IMR-90 (cell line): Measurements from ENCODE around the gene ZNF280C. TPM values are rescaled to one million over a fixed set of nuclear protein-coding genes. Genes with fewer than 3 reads are reported as not detected.

Source experiments
- ATAC-seq: fragments of 200-7000 bp; cut with Tn5 transposase; 2 replicates; pipeline ENCODE4 v1.9.1; 2020; ENCODE audit warnings: low read depth, mild to moderate bottlenecking, moderate library complexity
- BruUV-seq: library from RNA; stranded (reverse); fragments of 400-500 nt; replicated peaks from 2 replicates; lab custom pipeline; 2021; lab: Mats Ljungman, UMichigan
- CTCF ChIA-PET: fragments of 300-600 bp; formaldehyde crosslinking; extraction: SDS; loops from one replicate; lab custom pipeline; 2021; ENCODE audit warnings: antibody characterized with exemption; lab: Yijun Ruan, JAX
- POLR2A ChIA-PET: fragments of 300-600 bp; sonication (Branson Sonifier 250); formaldehyde crosslinking; loops from one replicate; lab custom pipeline; 2022; ENCODE audit warnings: antibody characterized with exemption; ENCODE audit not compliant: unreplicated experiment; lab: Charles Lee
- DNase-seq: peaks from one replicate; pipeline ENCODE4 v3.0.0; 2013
- H2AFZ ChIP-seq: replicated peaks from 2 replicates; pipeline ENCODE3; 2013; ENCODE audit warnings: low read length, mild to moderate bottlenecking; ENCODE audit not compliant: poor library complexity
- H2AK5ac ChIP-seq: 2 replicates; pipeline ENCODE4 v1.6.1; 2013; ENCODE audit warnings: low read depth, low read length, inconsistent platforms
- H2AK9ac ChIP-seq: replicated peaks from 2 replicates; pipeline ENCODE3; 2013; ENCODE audit warnings: mild to moderate bottlenecking, low read depth, low read length, moderate library complexity; ENCODE audit not compliant: poor library complexity
- H2BK120ac ChIP-seq: 2 replicates; pipeline ENCODE4 v1.6.1; 2013; ENCODE audit warnings: low read depth, low read length, inconsistent platforms
- H2BK15ac ChIP-seq: 3 replicates; pipeline ENCODE4 v1.6.1; 2013; ENCODE audit warnings: low read depth, low read length, inconsistent platforms
- H2BK20ac ChIP-seq: 2 replicates; pipeline ENCODE4 v1.6.1; 2013; ENCODE audit warnings: low read depth, mild to moderate bottlenecking, inconsistent platforms, low read length, moderate library complexity
- H2BK5ac ChIP-seq: 2 replicates; pipeline ENCODE4 v1.6.1; 2013; ENCODE audit warnings: mild to moderate bottlenecking, low read depth, low read length, inconsistent platforms; ENCODE audit not compliant: poor library complexity, severe bottlenecking
- H3K14ac ChIP-seq: replicated peaks from 2 replicates; pipeline ENCODE4 v1.6.1; 2013; ENCODE audit warnings: low read depth, low read length, inconsistent platforms
- H3K18ac ChIP-seq: 2 replicates; pipeline ENCODE4 v1.6.1; 2013; ENCODE audit warnings: low read depth, low read length, control low read depth
- H3K23ac ChIP-seq: 2 replicates; pipeline ENCODE4 v1.6.1; 2013; ENCODE audit warnings: low read depth, low read length, inconsistent platforms
- H3K27ac ChIP-seq: 2 replicates; pipeline ENCODE4 v1.5.1; 2013; ENCODE audit warnings: mild to moderate bottlenecking, control low read depth, low read length; ENCODE audit not compliant: insufficient read depth
- H3K27me3 ChIP-seq: 2 replicates; pipeline ENCODE4 v1.6.1; 2013; ENCODE audit warnings: low read length; ENCODE audit not compliant: control insufficient read depth, insufficient read depth
- H3K36me3 ChIP-seq: 2 replicates; pipeline ENCODE4 v1.6.1; 2013; ENCODE audit warnings: low read length, mixed read lengths; ENCODE audit not compliant: control insufficient read depth, insufficient read depth
- H3K4ac ChIP-seq: 2 replicates; pipeline ENCODE4 v1.6.1; 2013; ENCODE audit warnings: low read depth, low read length, inconsistent platforms
- H3K4me1 ChIP-seq: 2 replicates; pipeline ENCODE4 v1.6.1; 2013; ENCODE audit warnings: low read length, mixed read lengths; ENCODE audit not compliant: control insufficient read depth, insufficient read depth
- H3K4me2 ChIP-seq: 2 replicates; pipeline ENCODE4 v1.6.1; 2013; ENCODE audit warnings: low read depth, mild to moderate bottlenecking, control low read depth, low read length, moderate library complexity
- H3K4me3 ChIP-seq: 2 replicates; pipeline ENCODE4 v1.5.1; 2013; ENCODE audit warnings: low read depth, mild to moderate bottlenecking, control low read depth, low read length, moderate library complexity; ENCODE audit not compliant: insufficient read depth
- H3K56ac ChIP-seq: 2 replicates; pipeline ENCODE4 v1.6.1; 2013; ENCODE audit warnings: low read length, inconsistent platforms; ENCODE audit not compliant: insufficient read depth; ENCODE audit errors: extremely low read depth
- H3K79me1 ChIP-seq, 2 experiments: 2 replicates each; pipeline ENCODE4 v1.6.1; 2013; ENCODE audit warnings: low read length in 2 of 2, inconsistent platforms in 1 of 2, low read depth in 1 of 2
- H3K9ac ChIP-seq: 2 replicates; pipeline ENCODE4 v1.6.1; 2013; ENCODE audit warnings: low read depth, low read length, control low read depth
- H3K9me1 ChIP-seq: 2 replicates; pipeline ENCODE4 v1.6.1; 2013; ENCODE audit warnings: low read length, inconsistent platforms; ENCODE audit not compliant: insufficient read depth
- H3K9me3 ChIP-seq: 2 replicates; pipeline ENCODE4 v1.6.1; 2013; ENCODE audit warnings: low read length; ENCODE audit not compliant: control insufficient read depth, insufficient read depth
- H4K20me1 ChIP-seq: 2 replicates; pipeline ENCODE4 v1.6.1; 2013; ENCODE audit warnings: low read length, inconsistent platforms; ENCODE audit not compliant: insufficient read depth
- H4K5ac ChIP-seq: 2 replicates; pipeline ENCODE4 v1.6.1; 2013; ENCODE audit warnings: mild to moderate bottlenecking, low read depth, low read length, control low read depth
- H4K8ac ChIP-seq, 2 experiments: 2 replicates each; pipeline ENCODE4 v1.6.1; 2013; ENCODE audit warnings: low read depth in 2 of 2, low read length in 2 of 2, control low read depth in 1 of 2, inconsistent platforms in 1 of 2
- H4K91ac ChIP-seq: 2 replicates; pipeline ENCODE4 v1.6.1; 2013; ENCODE audit warnings: low read depth, low read length, inconsistent platforms; ENCODE audit not compliant: insufficient read depth
- CHD1 ChIP-seq: IDR thresholded peaks from 2 replicates; pipeline ENCODE4 v1.6.1; 2012; ENCODE audit warnings: low read depth, low read length, improper control_type of control experiment
- MAFK ChIP-seq: IDR thresholded peaks from 2 replicates; pipeline ENCODE4 v1.6.1; 2012; ENCODE audit warnings: low read depth, low read length, improper control_type of control experiment
- RCOR1 ChIP-seq: IDR thresholded peaks from 2 replicates; pipeline ENCODE4 v1.6.1; 2012; ENCODE audit warnings: mild to moderate bottlenecking, low read length, improper control_type of control experiment; ENCODE audit not compliant: insufficient replicate concordance
- SMC3 ChIP-seq: fragments of 150-350 bp; IDR thresholded peaks from 2 replicates; pipeline ENCODE4 v1.6.1; 2016; ENCODE audit warnings: low read depth, mild to moderate bottlenecking, antibody characterized with exemption, low read length, moderate library complexity
- USF2 ChIP-seq: fragments of 150-350 bp; IDR thresholded peaks from 2 replicates; pipeline ENCODE4 v1.6.1; 2017; ENCODE audit warnings: mild to moderate bottlenecking, antibody characterized with exemption, low read length, low read depth
- WGBS, 2 experiments: methylation state at CpG; one replicate each; pipeline versions ENCODE4 v1.1.5 to v1.1.7; 2013; ENCODE audit warnings: missing lambda C conversion rate in 2 of 2; ENCODE audit not compliant: insufficient read length in 1 of 2; ENCODE audit errors: extremely low coverage in 2 of 2; 5-methylcytosine and 5-hydroxymethylcytosine counted together
- dilution Hi-C: fragments of 300-500 bp; cut with HindIII; formaldehyde crosslinking; loops from one replicate; pipeline ENCODE4 v1.14.3; 2018; ENCODE audit warnings: low sequenced_read_pairs; ENCODE audit not compliant: unreplicated experiment
- in situ Hi-C: fragments of 300-500 bp; cut with MboI; formaldehyde crosslinking; loops from 3 replicates; pipeline ENCODE4 v1.14.3; 2019; ENCODE audit warnings: low sequenced_read_pairs, inconsistent platforms, mixed read lengths
- intact Hi-C: fragments of 100-400 bp; cut with micrococcal nuclease; formaldehyde crosslinking; loops from 2 replicates; pipeline ENCODE4 v1.10.0; 2022
- polyA plus RNA-seq, 3 experiments: library from polyadenylated mRNA; depleted of rRNA; stranded (reverse); fragments of >200 nt; gene quantifications; 2 replicates each; pipeline ENCODE4 v1.2.3, GENCODE V29; 2012; ENCODE audit warnings: low replicate concordance in 1 of 3
- total RNA-seq: library from RNA; depleted of rRNA; stranded (reverse); fragments of >200 nt; gene quantifications from 2 replicates; pipeline ENCODE4 v1.2.3, GENCODE V29; 2012

The ZNF280C gene
- total and polyA plus RNA-seq, 2 of the 4 experiments (the other 2 are of a cell fraction) = 3.1 to 4.5 TPM

GRCh38 chrX:130171446-130172126, 97.1 kb downstream of the ZNF280C start, which contains the start of gene RAB33A:
RAB33A (plus strand) TSS chrX:130171962; CDS start chrX:130172063, 101 bp downstream.
- TF ChIP-seq CHD1 = no peak
- TF ChIP-seq SMC3 = no peak
- no peak for TF ChIP-seq RCOR1
- no peak for TF ChIP-seq USF2
- TF ChIP-seq MAFK = no peak
- intact Hi-C loops = loop anchor here (5.0 kb wide), 1 partner anchor 59 kb away; the partner anchor contains the start of gene ELF4
- Histone ChIP-seq H3K27me3 (peaks cover 2% of the 10 kb centered on the region; the same call in 1 of the 2 replicates), H3K4me1 (peaks cover 7% of the 10 kb centered on the region), H3K14ac (0 out of 2 replicates have a peak within 1 kb of the TSS, but pooled peaks have one; percentile 41), H4K5ac (no peak within 1 kb of the TSS), H3K23ac (no peak within 1 kb of the TSS), H3K79me1 (0 out of 4 replicates have a peak, but pooled peaks cover 0 to 5% of the 10 kb centered on the region in 2 experiments), H4K91ac (peak within 1 kb of the TSS; percentile 32; the same call in 1 of the 2 replicates), H2BK20ac (no peak within 1 kb of the TSS), H2AK9ac (peak within 1 kb of the TSS; percentile 57), H2AK5ac (0 out of 2 replicates have a peak within 1 kb of the TSS, but pooled peaks have one; percentile 69), H3K9me1 (peaks cover 11% of the 10 kb centered on the region; the same call in 1 of the 2 replicates), H2BK120ac (peak within 1 kb of the TSS; percentile 48; the same call in 1 of the 2 replicates), H3K18ac (no peak within 1 kb of the TSS), H3K36me3 (no peaks in the 10 kb centered on the region), H3K9me3 (no peaks in the 10 kb centered on the region), H2BK15ac (peak within 1 kb of the TSS; percentile 22; the same call in 1 of the 3 replicates), H4K20me1 (no peaks in the 10 kb centered on the region), H3K9ac (peak within 1 kb of the TSS; percentile 16; the same call in 1 of the 2 replicates), H3K27ac (no peak within 1 kb of the TSS), H2AFZ (peak within 1 kb of the TSS; percentile 87), H3K56ac (no peak within 1 kb of the TSS), H3K4ac (peak within 1 kb of the TSS; percentile 48; the same call in 1 of the 2 replicates), H2BK5ac (no peak within 1 kb of the TSS), H3K4me3 (peak within 1 kb of the TSS; percentile 42), H3K4me2 (peak within 1 kb of the TSS; percentile 65), H4K8ac (peak within 1 kb of the TSS; percentile 44 to 64; a peak in 2 of 4 replicates)
- dilution Hi-C loops = no loop called here
- ATAC-seq (peak; percentile 38; the same call in 1 of the 2 replicates), DNase-seq (no peak)
- BruUV-seq = no TSS peak
- 37% methylated on average over 30 of the region's 61 CpGs; no CpG with 5 or more reads in 1 of the 2 experiments for WGBS, 2 experiments
- in situ Hi-C loops = no loop called here
- ChIA-PET CTCF (no interaction called here), POLR2A (no interaction called here)
